Measurements from ENCODE around the gene TOP2A.

The TOP2A gene

GRCh38 chr17:40345161-40345993 is 72.3 kb downstream of the TOP2A start:
- DNase-seq = peak; percentile 62

- DNase-seq = no peak
Measured at GRCh38 chr17:40344421-40345160, 73.1 kb downstream of the TOP2A start.

- DNase-seq = no peak
Measured at GRCh38 chr17:40343219-40344119, 74.2 kb downstream of the TOP2A start.

- no peak for DNase-seq
Measured at GRCh38 chr17:40342504-40343218, 75.0 kb downstream of the TOP2A start.

- peak; percentile 62 for DNase-seq
Measured at GRCh38 chr17:40341808-40342503, 75.7 kb downstream of the TOP2A start.

- DNase-seq = peak; percentile 91
Measured at GRCh38 chr17:40340880-40341807, 76.6 kb downstream of the TOP2A start.

- DNase-seq = no peak
Measured at GRCh38 chr17:40340327-40340726, 77.4 kb downstream of the TOP2A start.

GRCh38 chr17:40338941-40339649 is 78.6 kb downstream of the TOP2A start:
- DNase-seq = no peak
